ENCODE data around the gene RASGRF1.

GRCh38 chr15:79058260-79058850, 32.2 kb downstream of the RASGRF1 start:
- no peak for TF ChIP-seq CTCF (IDR thresholded peaks at IDR 0.05; ENCODE audit: insufficient read depth, low read length)
- no peak for TF ChIP-seq REST (IDR thresholded peaks at IDR 0.05; ENCODE audit: insufficient replicate concordance, low read depth)
- TF ChIP-seq POLR2AphosphoS5 (IDR thresholded peaks at IDR 0.05; ENCODE audit: low read depth) = no peak
